HepG2 (cell line): ENCODE data around the gene RPL34. TPM values are rescaled to one million over a fixed set of nuclear protein-coding genes. Genes with fewer than 3 reads are reported as not detected.
A peak's percentile ranks its signal among the peaks of the same experiment; 100 is the strongest.

ENCODE experiments used
- EHMT2 ChIP-seq: fragments of 200-600 bp; sonication (generic); IDR thresholded peaks from 2 replicates; pipeline ENCODE4 v1.7.0; 2017; ENCODE audit warnings: antibody characterized with exemption, low read depth, low read length, borderline replicate concordance
- HMGXB4 ChIP-seq, 2 experiments: sonication (generic) in 1 of 2; formaldehyde crosslinking in 1 of 2; IDR thresholded peaks; 2 replicates each; pipeline versions ENCODE4 v1.4.0 to v1.6.1; 2018 to 2020; ENCODE audit warnings: missing genetic modification reagents in 2 of 2, borderline replicate concordance in 1 of 2, low read depth in 1 of 2, mild to moderate bottlenecking in 1 of 2, missing biosample characterization in 1 of 2
- PRDM15 ChIP-seq: sonication (generic); formaldehyde crosslinking; IDR thresholded peaks from 2 replicates; pipeline ENCODE4 v1.4.0; 2020; ENCODE audit warnings: missing genetic modification reagents
- SNAI1 ChIP-seq: sonication (generic); formaldehyde crosslinking; IDR thresholded peaks from 2 replicates; pipeline ENCODE4 v1.5.0; 2020; ENCODE audit warnings: mild to moderate bottlenecking, missing genetic modification reagents, borderline replicate concordance
- SP1 ChIP-seq, 2 experiments: fragments of 450-650 bp in 1 of 2; sonication (generic) in 1 of 2; formaldehyde crosslinking in 1 of 2; IDR thresholded peaks; 2 replicates each; pipeline versions ENCODE4 v1.4.0 to v1.6.1; 2016 to 2020; ENCODE audit warnings: missing genetic modification reagents in 1 of 2
- SRF ChIP-seq: IDR thresholded peaks from 2 replicates; pipeline ENCODE4 v1.6.1; 2011; ENCODE audit warnings: mild to moderate bottlenecking, low read depth, low read length, moderate library complexity
- TBX3 ChIP-seq: fragments of 450-650 bp; IDR thresholded peaks from 2 replicates; pipeline ENCODE4 v1.6.1; 2017; ENCODE audit warnings: antibody characterized with exemption, mild to moderate bottlenecking, inconsistent platforms, borderline replicate concordance
- USF2 ChIP-seq, 2 experiments: sonication (generic) in 1 of 2; formaldehyde crosslinking in 1 of 2; IDR thresholded peaks; 2 replicates each; pipeline versions ENCODE4 v1.5.1 to v1.6.1; 2011 to 2020; ENCODE audit warnings: borderline replicate concordance in 1 of 2, low read depth in 1 of 2, low read length in 1 of 2, mild to moderate bottlenecking in 1 of 2, missing genetic modification reagents in 1 of 2, moderate library complexity in 1 of 2
- ZFAT ChIP-seq: sonication (generic); formaldehyde crosslinking; conservative IDR thresholded peaks from 2 replicates; pipeline ENCODE4 v1.8.1; 2023; ENCODE audit warnings: missing genetic modification reagents, inconsistent platforms
- ZNF224 ChIP-seq: sonication (generic); formaldehyde crosslinking; IDR thresholded peaks from 2 replicates; pipeline ENCODE4 v1.5.0; 2020; ENCODE audit warnings: mild to moderate bottlenecking, missing genetic modification reagents
- ZNF354B ChIP-seq: sonication (generic); formaldehyde crosslinking; IDR thresholded peaks from 2 replicates; pipeline ENCODE4 v1.8.0; 2022; ENCODE audit warnings: mild to moderate bottlenecking, missing genetic modification reagents
- ZNF496 ChIP-seq: sonication (generic); formaldehyde crosslinking; IDR thresholded peaks from 2 replicates; pipeline ENCODE4 v1.8.1; 2023; ENCODE audit warnings: mild to moderate bottlenecking, moderate library complexity, missing genetic modification reagents; ENCODE audit not compliant: insufficient replicate concordance
- ZNF609 ChIP-seq: sonication (generic); formaldehyde crosslinking; IDR thresholded peaks from 2 replicates; pipeline ENCODE4 v1.4.0; 2020; ENCODE audit warnings: mild to moderate bottlenecking, missing genetic modification reagents, borderline replicate concordance
- polyA plus RNA-seq, 8 experiments: library from polyadenylated mRNA; depleted of rRNA in 3 of 8; stranded (reverse) in 7 of 8; unstranded in 1 of 8; fragments of >200 nt; fragmentation: Illumina TruSeq in 4 of 8; extraction: Trizol in 4 of 8; gene quantifications; 2 replicates each; pipeline versions ENCODE4 v1.2.1 to v1.2.3, GENCODE V29; 2011 to 2016; ENCODE audit warnings: low read depth in 4 of 8, missing spikeins in 1 of 8, mixed read lengths in 1 of 8; ENCODE audit not compliant: insufficient read depth in 1 of 8
- total RNA-seq, 5 experiments: library from RNA; depleted of rRNA; stranded (reverse); fragments of >200 nt; fragmentation: Illumina TruSeq; extraction: Trizol; gene quantifications; 2 replicates each; pipeline ENCODE4 v1.2.3, GENCODE V29; 2016; ENCODE audit warnings: low read depth in 1 of 5
- TF ChIP-seq, protein P1 (sequence below): sonication (generic); formaldehyde crosslinking; IDR thresholded peaks from 2 replicates; pipeline ENCODE4 v1.4.0; 2020; ENCODE audit warnings: missing genetic modification reagents
- TF ChIP-seq, protein P2 (sequence below): sonication (generic); formaldehyde crosslinking; IDR thresholded peaks from 2 replicates; pipeline ENCODE4 v1.5.0; 2020; ENCODE audit warnings: missing genetic modification reagents, mild to moderate bottlenecking, borderline replicate concordance

Gene RPL34
- total and polyA plus RNA-seq, 2 of the 13 experiments (the other 11 are each of a cell fraction or from before 2014, with no cell fraction given), result 2,235 to 3,985 TPM

DNA sequence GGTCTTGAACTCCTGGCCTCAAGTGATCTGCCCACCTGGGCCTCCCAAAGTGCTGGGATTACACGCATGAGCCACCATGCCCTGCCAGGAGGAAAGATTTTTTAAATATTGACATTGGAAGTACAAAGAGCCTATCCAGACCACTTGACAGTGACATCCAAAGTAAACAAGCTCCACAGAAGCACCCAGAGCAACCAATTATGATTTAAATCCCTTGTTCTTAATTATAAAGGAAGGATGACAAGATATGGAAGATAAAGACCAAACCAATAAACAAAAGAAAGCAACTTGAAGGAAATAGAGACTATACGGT is 27.7 kb upstream of the RPL34 start (continued):
- TF ChIP-seq PRDM15, result no peak
- no peak for TF ChIP-seq HMGXB4 (CRISPR knock-in tag; IDR thresholded peaks at IDR 0.05; ENCODE audit: borderline replicate concordance in 1 of 2, low read depth in 1 of 2)
- no peak for TF ChIP-seq ZFAT (CRISPR knock-in tag)
- TF ChIP-seq SRF, result no peak
- no peak for TF ChIP-seq SP1 (IDR thresholded peaks at IDR 0.05)
- TF ChIP-seq SP1 (CRISPR knock-in tag; IDR thresholded peaks at IDR 0.05), result no peak
- TF ChIP-seq, protein P1, sequence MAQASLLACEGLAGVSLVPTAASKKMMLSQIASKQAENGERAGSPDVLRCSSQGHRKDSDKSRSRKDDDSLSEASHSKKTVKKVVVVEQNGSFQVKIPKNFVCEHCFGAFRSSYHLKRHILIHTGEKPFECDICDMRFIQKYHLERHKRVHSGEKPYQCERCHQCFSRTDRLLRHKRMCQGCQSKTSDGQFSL (CRISPR knock-in tag), result no peak
- TF ChIP-seq EHMT2, result no peak
- no peak for TF ChIP-seq ZNF224 (CRISPR knock-in tag)
- peak; percentile 46; the same call in 1 of the 2 replicates for TF ChIP-seq TBX3
- no peak for TF ChIP-seq ZNF354B (CRISPR knock-in tag)
- TF ChIP-seq ZNF609 (CRISPR knock-in tag), result peak; percentile 72; the same call in 1 of the 2 replicates
- TF ChIP-seq SNAI1 (CRISPR knock-in tag), result no peak
- no peak for TF ChIP-seq USF2 (IDR thresholded peaks at IDR 0.05; ENCODE audit: low read depth, low read length)
- TF ChIP-seq USF2 (CRISPR knock-in tag; IDR thresholded peaks at IDR 0.05; ENCODE audit: borderline replicate concordance), result no peak
- no peak for TF ChIP-seq ZNF496 (CRISPR knock-in tag)
- TF ChIP-seq, protein P2, sequence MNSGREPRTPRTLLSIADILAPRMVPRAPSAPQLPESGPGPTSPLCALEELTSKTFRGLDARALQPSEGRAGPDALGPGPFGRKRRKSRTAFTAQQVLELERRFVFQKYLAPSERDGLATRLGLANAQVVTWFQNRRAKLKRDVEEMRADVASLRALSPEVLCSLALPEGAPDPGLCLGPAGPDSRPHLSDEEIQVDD, result no peak
